Trophoblast cell (in vitro differentiated cells and primary cell): ENCODE measurements around the gene CRIP1.

Experiments used
- DNase-seq, 2 donors: peaks; one replicate each; pipeline ENCODE4 v3.0.0-alpha.2; 2016
- H2AFZ ChIP-seq: 2 replicates; pipeline ENCODE4 v1.6.1; 2013; ENCODE audit warnings: low read length, moderate library complexity, mild to moderate bottlenecking; ENCODE audit not compliant: insufficient read depth, poor library complexity
- H2AK5ac ChIP-seq: 2 replicates; pipeline ENCODE4 v1.6.1; 2013; ENCODE audit warnings: mild to moderate bottlenecking, low read length
- H2BK120ac ChIP-seq: 2 replicates; pipeline ENCODE4 v1.6.1; 2013; ENCODE audit warnings: low read length, mild to moderate bottlenecking, moderate library complexity; ENCODE audit not compliant: insufficient read depth, poor library complexity
- H2BK12ac ChIP-seq: 2 replicates; pipeline ENCODE4 v1.6.1; 2013; ENCODE audit warnings: mild to moderate bottlenecking, low read length, moderate library complexity
- H2BK5ac ChIP-seq: 2 replicates; pipeline ENCODE4 v1.6.1; 2013; ENCODE audit warnings: low read length, low read depth, moderate library complexity, mild to moderate bottlenecking; ENCODE audit not compliant: poor library complexity
- H3K14ac ChIP-seq: 2 replicates; pipeline ENCODE4 v1.6.1; 2013; ENCODE audit warnings: mild to moderate bottlenecking, low read length
- H3K18ac ChIP-seq: 2 replicates; pipeline ENCODE4 v1.6.1; 2013; ENCODE audit warnings: mild to moderate bottlenecking, low read length
- H3K23ac ChIP-seq: 2 replicates; pipeline ENCODE4 v1.6.1; 2013; ENCODE audit warnings: low read length
- H3K27ac ChIP-seq: 2 replicates; pipeline ENCODE4 v1.5.1; 2013; ENCODE audit warnings: low read depth, mild to moderate bottlenecking, inconsistent platforms, low read length, moderate library complexity
- H3K27me3 ChIP-seq: 2 replicates; pipeline ENCODE4 v1.6.1; 2013; ENCODE audit warnings: inconsistent platforms, mild to moderate bottlenecking, low read length, moderate library complexity; ENCODE audit not compliant: insufficient read depth
- H3K36me3 ChIP-seq, 2 experiments: 1 replicate in 1 of 2; 2 replicates in 1 of 2; pipeline ENCODE4 v1.6.1; 2013; ENCODE audit warnings: low read length in 2 of 2, mild to moderate bottlenecking in 2 of 2, moderate library complexity in 1 of 2; ENCODE audit not compliant: insufficient read depth in 2 of 2, control insufficient read depth in 1 of 2
- H3K4ac ChIP-seq: 2 replicates; pipeline ENCODE4 v1.6.1; 2013; ENCODE audit warnings: low read depth, mild to moderate bottlenecking, low read length, moderate library complexity
- H3K4me1 ChIP-seq, 2 experiments: 1 replicate in 1 of 2; 2 replicates in 1 of 2; pipeline ENCODE4 v1.6.1; 2013; ENCODE audit warnings: low read length in 2 of 2, mild to moderate bottlenecking in 2 of 2, moderate library complexity in 1 of 2; ENCODE audit not compliant: insufficient read depth in 2 of 2, control insufficient read depth in 1 of 2
- H3K4me2 ChIP-seq: 2 replicates; pipeline ENCODE4 v1.6.1; 2013; ENCODE audit warnings: inconsistent platforms, mild to moderate bottlenecking, low read length, moderate library complexity
- H3K4me3 ChIP-seq: 2 replicates; pipeline ENCODE4 v1.5.1; 2013; ENCODE audit warnings: mild to moderate bottlenecking, low read depth, low read length, inconsistent platforms
- H3K79me1 ChIP-seq: one replicate; pipeline ENCODE4 v1.6.1; 2013; ENCODE audit warnings: low read length
- H3K79me2 ChIP-seq: 2 replicates; pipeline ENCODE4 v1.6.1; 2013; ENCODE audit warnings: low read length, mild to moderate bottlenecking; ENCODE audit not compliant: control insufficient read depth, insufficient read depth, poor library complexity
- H3K9ac ChIP-seq: 2 replicates; pipeline ENCODE4 v1.6.1; 2013; ENCODE audit warnings: mild to moderate bottlenecking, low read length
- H3K9me3 ChIP-seq: 2 replicates; pipeline ENCODE4 v1.6.1; 2013; ENCODE audit warnings: low read depth, mild to moderate bottlenecking, control low read depth, inconsistent platforms, low read length; ENCODE audit not compliant: insufficient read depth
- H4K12ac ChIP-seq: 2 replicates; pipeline ENCODE4 v1.6.1; 2013; ENCODE audit warnings: low read depth, mild to moderate bottlenecking, low read length, moderate library complexity
- H4K8ac ChIP-seq: 2 replicates; pipeline ENCODE4 v1.6.1; 2013; ENCODE audit warnings: low read depth, mild to moderate bottlenecking, low read length, moderate library complexity
- H4K91ac ChIP-seq: one replicate; pipeline ENCODE4 v1.6.1; 2013; ENCODE audit warnings: low read depth, mild to moderate bottlenecking, low read length, moderate library complexity
- WGBS: extraction: QIAGEN DNeasy Blood & Tissue Kit; methylation state at CpG from one replicate; pipeline ENCODE4 v1.1.7; 2013; ENCODE audit warnings: missing lambda C conversion rate; ENCODE audit not compliant: insufficient read length, insufficient coverage; ENCODE audit errors: extremely low coverage; 5-methylcytosine and 5-hydroxymethylcytosine counted together

Gene CRIP1

GRCh38 chr14:105489542-105490266 is 3.0 kb downstream of the CRIP1 start:
- Histone ChIP-seq H3K4me2 (peak overlapping the region; percentile 96), H2BK12ac (no peak overlapping the region), H2BK120ac (peak overlapping the region; percentile 57), H3K4me3 (peak overlapping the region; percentile 64), H3K18ac (peak overlapping the region; percentile 45), H3K9ac (peak overlapping the region; percentile 5), H3K79me2 (peaks cover 2% of the 10 kb centered on the region), H3K4me1 (peaks cover 17 to 33% of the 10 kb centered on the region in 2 experiments), H3K9me3 (peaks cover 13% of the 10 kb centered on the region), H3K27me3 (peaks cover 21% of the 10 kb centered on the region), H3K27ac (peak overlapping the region; percentile 92), H4K8ac (peak overlapping the region; percentile 74), H3K23ac (no peak overlapping the region), H2BK5ac (peak overlapping the region; percentile 50), H2AFZ (peak overlapping the region; percentile 50), H4K12ac (peak overlapping the region; percentile 63), H2AK5ac (no peak overlapping the region), H3K79me1 (peaks cover 10% of the 10 kb centered on the region), H3K4ac (no peak overlapping the region), H4K91ac (peak overlapping the region; percentile 79), H3K14ac (peak overlapping the region; percentile 78), H3K36me3 (peaks cover 3 to 4% of the 10 kb centered on the region in 2 experiments)
- DNase-seq: peak; percentile 93
- no CpG with 5 or more reads among the region's 44 CpGs for WGBS

- peak overlapping the region; percentile 74 for H4K8ac ChIP-seq
- H2BK5ac ChIP-seq: peak overlapping the region; percentile 38
- peaks cover 21% of the 10 kb centered on the region for H3K27me3 ChIP-seq
- H3K18ac ChIP-seq: peak overlapping the region; percentile 45
- H2AK5ac ChIP-seq: no peak overlapping the region
- peak overlapping the region; percentile 78 for H3K14ac ChIP-seq
- H3K79me1 ChIP-seq: peaks cover 10% of the 10 kb centered on the region
- peaks cover 2% of the 10 kb centered on the region for H3K79me2 ChIP-seq
- peak overlapping the region; percentile 79 for H4K91ac ChIP-seq
- peaks cover 17 to 33% of the 10 kb centered on the region in 2 experiments for H3K4me1 ChIP-seq
- H3K9me3 ChIP-seq: peaks cover 15% of the 10 kb centered on the region
- peak overlapping the region; percentile 41 for H3K4ac ChIP-seq
- no CpG with 5 or more reads among the region's 33 CpGs for WGBS
- H2BK120ac ChIP-seq: peak overlapping the region; percentile 57
- peak overlapping the region; percentile 64 for H3K4me3 ChIP-seq
- H2BK12ac ChIP-seq: no peak overlapping the region
- H3K9ac ChIP-seq: peak overlapping the region; percentile 72
- H3K36me3 ChIP-seq: peaks cover 3 to 4% of the 10 kb centered on the region in 2 experiments
- peak overlapping the region; percentile 63 for H4K12ac ChIP-seq
- H3K4me2 ChIP-seq: peak overlapping the region; percentile 96
- peak overlapping the region; percentile 92 for H3K27ac ChIP-seq
- peak overlapping the region; percentile 50 for H2AFZ ChIP-seq
- no peak for DNase-seq
- H3K23ac ChIP-seq: no peak overlapping the region
Observed at GRCh38 chr14:105490267-105490571, 3.5 kb downstream of the CRIP1 start.

GRCh38 chr14:105490572-105491365 is 4.1 kb downstream of the CRIP1 start, which contains the start of gene TEDC1:
Gene TEDC1 (plus strand): TSS chr14:105491246. CDS start chr14:105491376, 130 bp downstream.
- H3K18ac ChIP-seq: peak within 1 kb of the TSS; percentile 45
- H4K8ac ChIP-seq: peak within 1 kb of the TSS; percentile 74
- peak within 1 kb of the TSS; percentile 58 for H2AFZ ChIP-seq
- H3K9ac ChIP-seq: peak within 1 kb of the TSS; percentile 72
- peaks cover 10% of the 10 kb centered on the region for H3K79me1 ChIP-seq
- H3K27ac ChIP-seq: peak within 1 kb of the TSS; percentile 92
- peak within 1 kb of the TSS; percentile 49 for H2BK5ac ChIP-seq
- H3K79me2 ChIP-seq: peaks cover 2% of the 10 kb centered on the region
- H3K9me3 ChIP-seq: peaks cover 15% of the 10 kb centered on the region
- H3K4ac ChIP-seq: peak within 1 kb of the TSS; percentile 41
- no peak within 1 kb of the TSS for H3K23ac ChIP-seq
- H3K4me3 ChIP-seq: peak within 1 kb of the TSS; percentile 76
- peak within 1 kb of the TSS; percentile 63 for H4K12ac ChIP-seq
- H3K4me1 ChIP-seq: peaks cover 17 to 29% of the 10 kb centered on the region in 2 experiments
- peak within 1 kb of the TSS; percentile 96 for H3K4me2 ChIP-seq
- peak within 1 kb of the TSS; percentile 79 for H4K91ac ChIP-seq
- no peak within 1 kb of the TSS for H2BK12ac ChIP-seq
- H3K14ac ChIP-seq: peak within 1 kb of the TSS; percentile 78
- DNase-seq: peak; percentile 100
- H2AK5ac ChIP-seq: no peak within 1 kb of the TSS
- WGBS: no CpG with 5 or more reads among the region's 94 CpGs
- peak within 1 kb of the TSS; percentile 57 for H2BK120ac ChIP-seq
- H3K36me3 ChIP-seq: peaks cover 3 to 4% of the 10 kb centered on the region in 2 experiments
- peaks cover 21% of the 10 kb centered on the region for H3K27me3 ChIP-seq

- peaks cover 13 to 26% of the 10 kb centered on the region in 2 experiments for H3K4me1 ChIP-seq
- peak overlapping the region; percentile 42 for H4K8ac ChIP-seq
- no peak overlapping the region for H2AK5ac ChIP-seq
- DNase-seq: peak; percentile 77
- H3K23ac ChIP-seq: no peak overlapping the region
- H3K4me3 ChIP-seq: peak overlapping the region; percentile 76
- peak overlapping the region; percentile 42 for H3K27ac ChIP-seq
- peak overlapping the region; percentile 49 for H2BK5ac ChIP-seq
- peak overlapping the region; percentile 13 for H4K91ac ChIP-seq
- H3K4me2 ChIP-seq: peak overlapping the region; percentile 65
- peaks cover 10% of the 10 kb centered on the region for H3K79me1 ChIP-seq
- H3K4ac ChIP-seq: no peak overlapping the region
- H3K79me2 ChIP-seq: peaks cover 2% of the 10 kb centered on the region
- H3K9ac ChIP-seq: no peak overlapping the region
- H3K18ac ChIP-seq: no peak overlapping the region
- H3K36me3 ChIP-seq: peaks cover 3 to 4% of the 10 kb centered on the region in 2 experiments
- peaks cover 16% of the 10 kb centered on the region for H3K27me3 ChIP-seq
- H4K12ac ChIP-seq: peak overlapping the region; percentile 49
- H2AFZ ChIP-seq: peak overlapping the region; percentile 58
- peaks cover 17% of the 10 kb centered on the region for H3K9me3 ChIP-seq
- WGBS: no CpG with 5 or more reads among the region's 53 CpGs
- peak overlapping the region; percentile 49 for H2BK120ac ChIP-seq
- no peak overlapping the region for H2BK12ac ChIP-seq
- peak overlapping the region; percentile 42 for H3K14ac ChIP-seq
Observed at GRCh38 chr14:105491366-105491973, 4.8 kb downstream of the CRIP1 start.
